HL-60/S4 treated with retinoic acid at 250 ng/mL for 4 days and 3 days (cell line): ENCODE measurements around the gene MAP4K3.
"Not testable (repeated sequence)": the region's sequence is repeated elsewhere in the genome, so short reads cannot be mapped to it uniquely, and the experiment has no call there.

Source experiments
- in situ Hi-C: fragments of 300-500 bp; cut with MboI; formaldehyde crosslinking; loops from 2 replicates; pipeline ENCODE4 v1.7.0; 2022; ENCODE audit warnings: low sequenced_read_pairs

MAP4K3 gene

DNA sequence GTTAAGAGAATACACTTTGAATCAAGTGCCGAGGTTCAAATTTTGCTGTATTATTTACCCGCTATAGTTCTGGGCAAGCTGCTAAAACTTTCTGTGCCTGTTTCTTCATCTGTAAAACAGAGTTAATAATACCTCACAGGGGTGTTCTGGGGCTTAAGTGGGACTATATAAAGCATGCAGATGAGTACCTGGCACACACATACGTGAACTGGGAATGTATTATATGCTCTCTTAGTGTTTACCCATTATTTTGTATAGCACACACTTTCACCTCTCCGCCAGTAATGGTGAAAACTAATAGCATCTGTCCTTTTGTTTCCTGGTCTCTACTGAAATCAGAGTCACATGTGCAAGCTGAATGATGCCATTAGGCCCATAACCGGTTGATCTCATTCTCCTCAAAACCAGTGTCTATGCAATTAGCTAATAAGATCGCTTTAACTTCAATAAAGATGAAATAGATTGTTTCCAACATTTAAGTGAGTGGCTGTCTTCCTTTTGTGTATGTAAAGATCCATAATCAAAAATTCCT, 189.5 kb downstream of the MAP4K3 start:
- in situ Hi-C loops, result no loop called here

GRCh38 chr2:39246382-39246980, 190.6 kb downstream of the MAP4K3 start:
- in situ Hi-C loops, result no loop called here

- in situ Hi-C loops, result not testable (repeated sequence)
Observed at GRCh38 chr2:39244963-39245625, 192.0 kb downstream of the MAP4K3 start.

DNA sequence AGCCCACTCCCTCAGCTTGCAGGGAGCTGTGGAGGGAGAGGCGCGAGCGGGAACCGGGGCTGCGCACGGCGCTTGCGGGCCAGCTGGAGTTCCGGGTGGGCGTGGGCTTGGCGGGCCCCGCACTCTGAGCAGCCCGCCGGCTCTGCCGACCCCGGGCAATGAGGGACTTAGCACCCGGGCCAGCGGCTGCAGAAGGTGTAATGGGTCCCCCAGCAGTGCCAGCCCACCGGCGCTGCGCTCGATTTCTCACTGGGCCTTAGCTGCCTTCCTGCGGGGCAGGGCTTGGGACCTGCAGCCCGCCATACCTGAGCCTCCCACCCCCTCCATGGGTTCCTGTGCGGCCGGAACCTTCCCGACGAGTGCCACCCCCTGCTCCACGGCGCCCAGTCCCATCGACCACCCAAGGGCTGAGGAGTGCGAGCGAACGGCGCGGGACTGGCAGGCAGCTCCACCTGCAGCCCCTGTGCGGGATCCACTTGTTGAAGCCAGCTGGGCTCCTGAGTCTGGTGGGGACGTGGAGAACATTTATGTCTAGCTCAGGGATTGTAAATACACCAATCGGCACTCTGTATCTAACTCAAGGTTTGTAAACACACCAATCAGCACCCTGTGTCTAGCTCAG, 192.7 kb downstream of the MAP4K3 start:
- in situ Hi-C loops, result not testable (repeated sequence)

DNA sequence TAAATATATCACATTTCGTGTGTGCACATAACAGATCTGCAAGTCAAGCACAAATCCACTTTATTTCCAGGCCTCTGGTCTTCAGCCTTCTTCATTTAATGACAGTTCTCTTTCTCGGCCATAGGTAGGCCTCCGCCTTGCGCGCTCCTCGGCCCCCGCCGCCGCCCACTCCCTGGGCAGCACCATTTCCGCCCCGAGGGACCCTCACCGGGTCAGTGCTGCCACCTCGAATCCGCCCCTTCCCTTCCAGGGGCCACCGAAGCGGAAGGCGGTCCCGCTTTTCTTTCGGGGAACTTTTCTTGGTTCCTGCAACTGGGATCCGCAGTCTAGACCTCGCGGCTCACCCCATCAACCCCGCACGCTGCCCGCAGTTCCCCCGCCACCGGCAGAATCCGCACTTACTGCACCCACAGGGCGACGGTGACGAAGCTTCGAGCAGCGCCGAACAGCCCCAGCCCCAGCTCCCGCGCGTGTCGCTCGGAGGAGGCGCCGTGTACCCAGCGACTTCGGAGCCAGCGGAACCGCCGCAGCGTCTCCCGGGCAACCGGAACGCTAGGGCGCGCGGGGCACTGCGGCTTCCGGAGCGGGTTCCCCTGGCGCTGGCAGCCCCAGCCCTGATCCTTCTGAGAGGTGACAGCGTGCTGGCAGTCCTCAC, 193.5 kb downstream of the MAP4K3 start, which contains the start of gene CDKL4:
Gene CDKL4, minus strand, starts transcription at position 502 of the 655 bp plus-strand sequence.
- in situ Hi-C loops, result no loop called here

- in situ Hi-C loops, result no loop called here
Observed at GRCh38 chr2:39241588-39241987, 195.5 kb downstream of the MAP4K3 start.

DNA sequence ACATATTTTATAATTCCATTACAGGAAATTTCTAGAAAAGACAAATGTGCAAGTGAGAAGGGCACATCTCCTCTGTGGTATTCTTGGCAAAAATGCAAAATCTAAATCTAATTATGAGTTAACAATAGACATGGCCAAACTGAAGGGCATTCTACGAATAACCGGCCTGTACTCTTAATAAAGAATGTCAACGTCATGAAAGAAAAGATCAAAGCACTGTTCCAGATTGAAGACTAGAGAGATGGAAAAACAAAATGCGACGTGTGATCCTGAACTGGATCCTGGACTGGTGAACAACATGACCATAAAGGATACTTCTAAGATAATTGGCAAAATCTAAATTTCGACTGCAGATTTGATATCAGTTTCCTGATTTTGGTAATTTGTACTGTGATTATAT, 196.3 kb downstream of the MAP4K3 start:
- in situ Hi-C loops, result no loop called here

- in situ Hi-C loops, result loop anchor here (10.0 kb wide), 1 partner anchor 170 kb away; no protein-coding TSS in a partner anchor
Observed at GRCh38 chr2:39234754-39235153, 202.3 kb downstream of the MAP4K3 start.

DNA sequence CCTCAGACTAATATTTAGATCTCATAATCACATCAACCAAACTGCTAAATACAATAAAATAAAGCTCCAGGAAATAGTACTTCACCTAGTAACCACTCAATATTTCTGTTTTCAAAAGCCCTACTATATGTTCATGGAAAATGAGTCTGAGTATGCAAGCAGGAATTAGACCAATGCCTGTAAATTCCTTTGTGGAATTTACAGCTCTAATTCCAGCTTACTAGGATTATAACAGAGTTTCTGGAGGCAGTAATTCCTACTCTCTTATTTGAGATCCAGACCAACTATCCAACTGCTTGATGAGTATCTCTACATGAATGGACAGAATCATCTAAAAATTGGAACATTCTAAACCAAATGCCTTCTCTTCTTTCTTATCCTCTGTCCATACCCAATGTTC, 204.9 kb downstream of the MAP4K3 start:
- in situ Hi-C loops, result loop anchor here (10.0 kb wide), 1 partner anchor 167 kb away; no protein-coding TSS in a partner anchor

DNA sequence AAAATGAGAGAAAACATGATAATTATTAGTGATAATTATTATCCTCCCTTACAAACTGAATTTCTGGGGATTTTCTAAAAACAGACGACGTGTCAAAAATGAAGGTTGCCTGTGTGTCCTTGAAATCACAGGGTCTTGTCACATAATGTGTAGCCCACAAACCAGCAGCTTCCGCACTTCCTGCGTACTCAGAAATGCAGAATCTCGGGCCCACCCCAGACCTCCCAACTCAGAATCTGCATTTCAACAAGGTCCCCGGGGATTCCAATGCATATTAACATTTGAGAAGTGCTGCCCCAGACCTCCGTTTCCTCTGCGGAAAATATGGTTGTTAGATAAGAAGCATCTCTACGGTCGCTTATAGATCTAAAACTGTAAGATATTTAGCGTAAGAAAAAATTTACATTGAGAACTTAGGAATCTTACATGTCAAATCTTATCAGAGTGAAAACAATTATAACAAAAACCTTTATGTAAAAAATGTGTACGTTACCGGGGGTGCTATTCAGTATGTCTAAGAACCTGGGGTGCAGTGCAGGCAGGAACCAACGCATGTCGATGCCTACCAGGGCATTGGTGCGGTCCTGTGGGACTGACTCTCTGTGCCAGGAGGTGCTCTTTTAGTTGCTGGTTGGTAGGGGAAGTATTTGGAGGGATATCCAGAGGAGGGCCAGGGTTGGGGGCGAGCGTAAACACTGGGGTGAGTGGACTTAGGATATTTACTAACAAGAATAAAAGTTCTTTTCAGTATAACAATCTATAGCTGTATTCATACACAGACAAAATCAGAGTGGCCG, 208.5 kb downstream of the MAP4K3 start:
- in situ Hi-C loops, result no loop called here

GRCh38 chr2:39227628-39228412, 209.3 kb downstream of the MAP4K3 start:
- in situ Hi-C loops, result no loop called here

GRCh38 chr2:39225567-39225966, 211.5 kb downstream of the MAP4K3 start:
- in situ Hi-C loops, result no loop called here

- in situ Hi-C loops, result no loop called here
Observed at GRCh38 chr2:39223909-39224308, 213.2 kb downstream of the MAP4K3 start.

- in situ Hi-C loops, result no loop called here
Observed at GRCh38 chr2:39221459-39221858, 215.6 kb downstream of the MAP4K3 start.

DNA sequence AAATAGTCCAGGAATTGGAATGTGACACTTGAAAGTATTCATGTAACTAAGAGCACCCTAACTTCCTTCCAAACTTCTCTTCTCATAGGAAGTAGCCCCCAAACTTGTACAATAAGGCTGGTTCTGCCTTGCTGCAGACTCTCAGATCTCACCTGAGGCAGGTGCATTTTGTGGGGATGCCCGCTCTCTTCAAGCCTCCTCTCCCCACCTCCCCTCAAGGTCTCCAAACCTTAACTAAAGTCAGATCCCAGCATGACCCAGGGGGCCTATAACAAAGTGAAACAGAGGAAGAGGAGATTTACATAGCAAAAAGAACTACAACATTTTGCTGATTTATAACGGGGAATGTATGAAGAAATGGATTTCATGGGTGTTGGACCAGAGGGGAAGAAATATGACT, 216.9 kb downstream of the MAP4K3 start:
- in situ Hi-C loops, result no loop called here

- in situ Hi-C loops, result no loop called here
Observed at GRCh38 chr2:39218391-39218790, 218.7 kb downstream of the MAP4K3 start.

GRCh38 chr2:39217192-39217550, 219.9 kb downstream of the MAP4K3 start:
- in situ Hi-C loops, result no loop called here

DNA sequence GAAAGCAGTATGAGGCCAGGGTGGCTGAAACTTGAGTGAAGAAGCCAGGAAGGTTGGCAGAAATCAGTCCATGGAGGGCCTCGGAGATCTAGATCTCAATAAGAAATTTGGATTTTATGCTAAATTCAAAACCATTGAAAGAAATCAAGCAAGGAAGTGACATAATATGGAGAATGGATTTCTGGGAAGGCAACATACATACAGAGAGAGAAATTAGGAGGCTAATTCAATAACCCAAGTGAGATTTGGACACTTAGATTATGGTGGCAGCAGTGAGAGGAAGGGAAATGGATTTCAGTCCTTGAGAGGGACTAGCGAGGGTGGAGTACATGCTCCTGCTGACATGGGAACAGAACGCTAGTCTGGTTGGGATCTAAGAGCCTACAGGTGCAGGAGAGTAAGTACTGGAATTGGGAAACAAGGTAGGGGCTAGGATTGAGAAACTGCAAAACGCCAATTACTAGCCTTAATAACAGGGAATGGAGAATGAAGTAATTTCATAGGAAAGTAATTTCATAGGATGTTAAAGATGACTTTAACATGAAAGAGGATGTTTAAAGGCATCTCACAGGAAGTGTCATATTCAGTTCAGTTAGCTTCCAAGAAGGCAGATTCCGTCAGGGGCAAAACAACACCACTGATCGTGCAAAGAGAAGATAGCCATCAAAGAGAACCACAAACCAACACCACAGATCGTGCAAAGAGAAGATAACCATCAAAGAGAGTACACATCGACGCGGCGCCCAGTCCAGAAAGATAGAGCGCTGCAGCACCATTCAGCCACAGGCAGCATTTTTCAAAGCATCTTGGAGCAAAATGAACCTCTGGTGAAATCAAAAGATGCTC, 220.5 kb downstream of the MAP4K3 start:
- in situ Hi-C loops, result no loop called here

DNA sequence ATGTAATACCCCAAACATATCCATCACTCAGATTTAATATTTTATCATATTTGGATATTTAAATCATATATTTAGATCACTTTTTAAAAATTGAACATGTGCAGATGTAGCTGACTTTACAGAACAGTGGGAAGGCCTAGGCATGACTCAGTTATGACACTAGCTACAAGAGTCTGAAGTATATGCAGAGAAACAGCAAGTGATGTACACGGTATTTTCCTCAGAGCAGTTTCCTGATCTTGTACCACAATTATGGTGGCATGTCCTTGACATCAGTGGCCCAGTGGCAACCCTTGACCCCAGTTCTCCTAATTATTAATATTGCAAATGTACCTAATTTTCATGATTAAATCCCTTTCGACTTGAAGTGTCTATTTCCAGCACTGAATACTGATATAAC, 221.5 kb downstream of the MAP4K3 start:
- in situ Hi-C loops, result no loop called here
